GM18508 (cell line): ENCODE measurements around the gene SYT6.

Experiments
- ATAC-seq: cut with Tn5 transposase; IDR thresholded peaks from one replicate; pipeline ENCODE4 v1.9.1; 2021; ENCODE audit warnings: moderate number of reproducible peaks; ENCODE audit not compliant: insufficient read depth, unreplicated experiment

SYT6 gene

DNA sequence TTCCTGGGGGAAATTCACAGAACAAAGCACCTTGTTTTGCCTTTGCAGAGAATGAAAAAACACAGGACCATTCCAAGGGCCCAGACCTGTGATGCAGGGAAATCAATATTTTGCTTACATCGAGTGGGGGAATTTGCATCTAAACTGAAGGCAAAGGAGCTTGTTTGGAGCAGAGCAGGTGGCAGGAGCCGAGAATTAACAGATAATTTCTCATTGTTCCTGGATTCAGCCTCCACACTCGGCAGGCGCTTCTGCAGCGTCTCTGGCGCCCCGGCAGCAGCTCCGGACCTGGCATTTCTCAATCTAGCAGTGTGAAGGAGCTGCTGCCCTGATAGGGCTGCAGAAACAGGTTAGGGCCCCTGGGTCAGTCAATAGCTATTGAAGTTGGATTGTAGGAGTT lies 2.0 kb upstream of the SYT6 start:
- ATAC-seq = no peak

GRCh38 chr1:114154963-114155322 lies 1.3 kb upstream of the SYT6 start:
- no peak for ATAC-seq

GRCh38 chr1:114154146-114154962 lies 685 bp upstream of the SYT6 start:
- ATAC-seq = no peak

- no peak for ATAC-seq
Measured at GRCh38 chr1:114152508-114153260, 985 bp downstream of the SYT6 start.

- ATAC-seq = no peak
Measured at GRCh38 chr1:114152089-114152507, 1.6 kb downstream of the SYT6 start.

GRCh38 chr1:114150016-114150415 lies 3.7 kb downstream of the SYT6 start:
- ATAC-seq = no peak

- no peak for ATAC-seq
Measured at GRCh38 chr1:114149211-114149610, 4.5 kb downstream of the SYT6 start.

DNA sequence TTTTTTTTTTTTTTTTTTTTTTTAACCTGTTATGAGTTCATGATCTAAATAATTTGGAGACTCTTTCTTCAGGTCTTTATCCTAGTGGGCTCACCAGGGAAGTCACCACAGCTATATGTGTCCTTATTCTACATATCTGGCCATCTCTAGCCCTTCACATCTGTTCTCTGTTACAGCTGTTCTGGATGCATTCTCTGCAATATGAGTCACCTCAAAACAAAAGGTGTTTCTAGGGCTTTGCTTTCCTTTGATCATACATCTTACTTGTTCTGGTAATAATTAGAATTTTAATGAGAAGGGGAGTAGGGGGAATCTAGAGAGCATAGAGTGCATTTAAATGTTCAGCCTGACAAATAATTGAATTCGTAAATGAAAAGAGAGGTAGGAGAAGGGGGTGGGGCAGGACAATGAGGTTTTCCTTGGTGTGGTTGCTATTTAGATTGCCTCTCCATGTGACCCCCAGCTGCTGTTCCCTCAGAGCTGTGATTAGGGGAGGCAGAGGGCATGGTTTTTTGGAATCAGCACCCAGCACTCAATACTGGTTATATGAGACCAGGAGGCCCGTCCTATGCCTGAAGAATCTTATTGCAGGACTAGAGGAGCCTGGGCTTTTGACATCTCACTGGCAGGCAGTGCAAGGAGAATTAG lies 8.0 kb downstream of the SYT6 start:
- ATAC-seq = no peak

GRCh38 chr1:114144016-114144415 lies 9.7 kb downstream of the SYT6 start:
- ATAC-seq = no peak

DNA sequence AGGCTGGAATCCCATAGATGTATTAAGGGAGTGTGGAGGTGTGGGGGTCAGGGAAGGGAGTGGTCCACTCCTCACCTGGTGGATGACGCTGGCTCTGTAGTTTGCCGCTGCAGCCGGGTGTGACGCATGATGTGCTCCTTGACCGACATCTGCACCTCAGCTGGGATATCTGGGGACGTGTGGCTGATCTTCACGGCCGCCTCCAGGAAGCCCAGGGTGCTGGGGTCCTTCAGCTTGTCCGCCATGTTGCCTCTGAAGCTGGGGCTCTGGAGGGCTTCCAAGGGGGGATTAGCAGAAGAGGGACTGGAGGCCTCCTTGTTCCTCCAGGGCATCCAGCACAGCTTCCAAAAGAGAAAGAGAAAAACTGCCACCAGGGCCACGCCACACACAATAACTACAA lies 14.1 kb downstream of the SYT6 start:
- no peak for ATAC-seq

GRCh38 chr1:114137497-114137896 lies 16.2 kb downstream of the SYT6 start:
- ATAC-seq = no peak

GRCh38 chr1:114135786-114136185 lies 17.9 kb downstream of the SYT6 start:
- ATAC-seq = no peak

GRCh38 chr1:114134518-114134917 lies 19.2 kb downstream of the SYT6 start:
- no peak for ATAC-seq

DNA sequence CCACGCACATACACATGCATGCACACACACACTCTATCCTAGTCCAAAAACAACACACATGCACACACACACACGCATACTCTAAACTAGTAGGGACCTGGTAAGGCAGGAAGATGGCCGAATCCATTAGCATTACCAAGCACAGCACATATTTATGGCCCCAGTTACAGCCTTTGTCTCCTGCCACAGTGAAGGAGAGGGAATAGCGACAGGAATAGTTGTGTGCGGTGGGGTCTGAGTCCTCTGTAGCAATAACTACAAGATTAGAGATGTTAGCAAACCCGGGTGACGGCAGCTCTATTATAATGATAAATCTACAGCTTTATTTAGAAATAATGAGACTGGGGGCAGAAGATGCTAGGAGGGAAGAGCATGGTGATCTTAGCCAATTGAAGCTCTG lies 20.5 kb downstream of the SYT6 start:
- no peak for ATAC-seq

DNA sequence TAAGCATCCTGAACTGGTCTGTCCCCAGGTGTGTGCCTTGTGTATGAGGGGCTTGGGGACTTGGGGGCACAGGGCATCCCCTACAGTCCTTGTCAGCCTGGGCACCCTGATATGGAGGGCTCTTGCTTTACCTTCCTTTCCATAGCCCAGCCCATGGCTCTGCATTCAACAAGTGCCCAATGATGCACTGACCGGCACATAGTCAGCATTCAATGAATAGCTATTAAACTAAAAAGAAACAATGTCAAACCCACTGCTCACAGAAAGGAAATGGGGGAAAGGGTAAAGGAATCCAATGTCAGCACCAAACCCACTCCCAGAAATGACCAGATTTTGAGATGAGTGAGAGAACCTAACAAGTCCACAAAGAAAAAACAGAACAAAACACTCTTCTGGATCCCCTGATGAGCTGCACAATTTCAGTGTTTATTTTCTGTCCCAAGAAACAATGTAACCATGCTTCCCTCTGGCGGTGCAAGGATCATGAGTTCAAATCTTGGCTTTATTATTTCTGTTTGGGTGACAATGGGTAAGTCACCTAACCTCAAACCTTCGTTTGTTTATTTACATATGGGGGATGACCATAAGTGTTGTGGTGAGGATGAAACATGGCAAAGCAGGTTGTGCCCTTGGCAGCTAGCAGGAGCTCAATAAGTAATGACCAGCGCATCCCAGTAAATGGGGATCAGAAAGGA lies 22.0 kb downstream of the SYT6 start:
- no peak for ATAC-seq

GRCh38 chr1:114130846-114131525 lies 22.7 kb downstream of the SYT6 start:
- ATAC-seq = no peak

- no peak for ATAC-seq
Measured at GRCh38 chr1:114130213-114130612, 23.5 kb downstream of the SYT6 start.

- ATAC-seq = no peak
Measured at GRCh38 chr1:114128293-114128692, 25.4 kb downstream of the SYT6 start.

DNA sequence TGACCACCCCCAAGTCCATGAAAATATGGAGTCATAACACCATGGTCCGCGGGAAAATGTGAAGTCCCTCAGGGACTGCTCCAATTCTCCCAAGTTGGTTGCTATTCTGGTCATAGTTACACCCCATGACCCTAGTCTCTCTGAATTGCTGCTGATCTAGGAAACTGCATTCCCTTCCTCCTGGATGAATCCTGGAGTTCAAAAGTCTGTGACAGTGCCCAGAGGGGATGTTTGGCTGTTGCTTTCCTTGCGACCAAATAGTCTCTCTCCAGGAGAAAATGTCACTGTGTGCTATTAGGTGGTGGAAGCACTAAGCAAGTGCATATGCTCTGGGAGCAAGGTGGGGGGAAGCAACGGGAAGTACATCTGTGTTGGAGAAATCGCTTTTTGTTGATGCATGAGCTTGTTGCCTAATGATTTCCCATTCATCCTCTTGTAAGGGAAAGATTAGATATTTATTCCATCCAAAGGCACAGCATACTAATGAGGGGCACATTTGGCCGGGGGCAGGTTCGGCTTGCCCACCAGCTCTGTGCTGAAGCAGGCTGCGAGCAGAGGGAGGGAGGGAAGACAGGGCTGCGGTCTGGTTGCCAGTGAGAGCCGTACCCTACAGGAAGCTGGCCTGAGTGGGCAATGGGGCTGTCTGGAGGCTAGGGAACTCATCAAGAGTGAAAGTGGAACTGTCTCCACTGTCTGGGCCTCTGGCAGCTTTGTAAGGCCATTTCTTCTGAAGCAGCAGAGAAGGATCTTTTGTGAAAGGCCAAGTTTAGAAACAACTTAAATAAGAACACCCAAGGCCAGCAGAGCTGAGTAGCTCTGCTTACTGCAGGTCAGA lies 27.2 kb downstream of the SYT6 start:
- peak; percentile 78 for ATAC-seq
